ENCODE measurements around the gene RGS6. TPM values are rescaled to one million over a fixed set of nuclear protein-coding genes. Genes with fewer than 3 reads are reported as not detected.

RGS6 gene
- total and polyA plus RNA-seq, 8 donors: 0.06 to 0.47 (median 0.20) TPM; not detected in 1

- H3K36me3 ChIP-seq: no peaks in the 10 kb centered on the region
- no peaks in the 10 kb centered on the region for H3K9me3 ChIP-seq
- FAIRE-seq (no peak), DNase-seq (no peak), ATAC-seq (no peak)
- no peaks in the 10 kb centered on the region for H3K27me3 ChIP-seq
- no peak for TF ChIP-seq CTCF (IDR thresholded peaks at IDR 0.05)
- no peak overlapping the region for H3K27ac ChIP-seq
- no peaks in the 10 kb centered on the region for H3K4me1 ChIP-seq
- no peak overlapping the region for H3K4me3 ChIP-seq
- WGBS, 2 donors: 60 to 68% methylated on average over 4 of the region's 4 CpGs
- intact Hi-C loops (cut with DNase I): no loop called here
Measured at GRCh38 chr14:72336311-72336980, 404.2 kb downstream of the RGS6 start.

- WGBS, 2 donors: 35 to 52% methylated on average over 1 of the region's 1 CpG
Measured at GRCh38 chr14:72341237-72341636, 409.0 kb downstream of the RGS6 start.

GRCh38 chr14:72341686-72342085, 409.5 kb downstream of the RGS6 start:
- ATAC-seq (no peak), FAIRE-seq (no peak), DNase-seq (no peak)
- intact Hi-C loops (cut with DNase I): no loop called here
- TF ChIP-seq CTCF (IDR thresholded peaks at IDR 0.05): no peak
- no peak overlapping the region for H3K27ac ChIP-seq
- H3K27me3 ChIP-seq: no peaks in the 10 kb centered on the region
- WGBS, 2 donors: 87 to 95% methylated on average over 2 of the region's 2 CpGs
- H3K36me3 ChIP-seq: no peaks in the 10 kb centered on the region
- no peaks in the 10 kb centered on the region for H3K9me3 ChIP-seq
- no peak overlapping the region for H3K4me3 ChIP-seq
- no peaks in the 10 kb centered on the region for H3K4me1 ChIP-seq

More at GRCh38 chr14:72341237-72341636, 409.0 kb downstream of the RGS6 start:
- FAIRE-seq (no peak), ATAC-seq (no peak), DNase-seq (no peak)
- Histone ChIP-seq H3K36me3 (no peaks in the 10 kb centered on the region), H3K27me3 (no peaks in the 10 kb centered on the region), H3K4me3 (no peak overlapping the region), H3K4me1 (no peaks in the 10 kb centered on the region), H3K9me3 (no peaks in the 10 kb centered on the region), H3K27ac (no peak overlapping the region)
- intact Hi-C loops (cut with DNase I): no loop called here
- TF ChIP-seq CTCF (IDR thresholded peaks at IDR 0.05): no peak

DNA sequence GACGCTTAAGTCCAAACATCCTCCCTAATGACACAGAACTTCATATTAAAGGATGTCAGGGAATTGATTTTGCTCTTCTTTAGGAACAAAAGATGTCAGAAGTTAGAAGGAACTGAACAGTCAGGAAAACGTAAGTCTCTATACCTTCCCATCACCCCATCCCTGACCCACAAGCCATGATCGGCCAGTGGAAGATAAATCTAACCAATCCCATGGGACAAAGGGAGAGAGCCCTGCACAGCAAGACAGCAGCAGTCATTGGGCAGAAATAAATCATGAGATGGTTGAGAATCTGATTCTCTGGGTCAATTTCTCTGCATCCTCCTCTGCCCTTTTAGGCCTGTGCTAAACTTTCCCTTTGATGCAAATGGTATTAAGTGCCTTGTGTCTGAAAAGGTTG, 414.9 kb downstream of the RGS6 start:
- whole genome bisulfite sequencing, 2 donors: 46 to 57% methylated on average over 3 of the region's 3 CpGs
- Histone ChIP-seq H3K27ac (no peak overlapping the region), H3K36me3 (no peaks in the 10 kb centered on the region), H3K4me3 (no peak overlapping the region), H3K27me3 (no peaks in the 10 kb centered on the region), H3K4me1 (no peaks in the 10 kb centered on the region), H3K9me3 (no peaks in the 10 kb centered on the region)
- TF ChIP-seq CTCF (IDR thresholded peaks at IDR 0.05): no peak
- intact Hi-C loops (cut with DNase I): no loop called here
- FAIRE-seq (no peak), ATAC-seq (no peak), DNase-seq (no peak)

DNA sequence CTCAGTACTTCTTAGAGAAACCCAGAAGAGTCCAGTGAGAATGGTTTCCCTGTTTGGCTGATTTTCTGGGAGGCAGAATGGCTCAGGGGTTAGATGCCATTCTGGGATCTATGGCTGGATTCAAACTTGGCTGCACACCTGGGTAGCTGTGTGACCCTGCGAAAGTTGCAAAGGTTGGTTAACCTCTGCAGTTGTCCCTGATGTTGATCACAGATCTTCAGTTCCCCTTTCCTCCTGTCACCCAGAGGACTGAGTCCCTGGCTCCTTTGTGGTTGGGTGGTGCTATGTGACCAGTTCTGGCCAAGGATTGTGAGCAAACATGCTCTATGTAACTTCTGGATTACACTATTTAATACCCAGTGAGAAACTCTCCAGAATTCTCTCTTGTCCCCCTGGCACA, 418.0 kb downstream of the RGS6 start:
- no peak overlapping the region for H3K4me3 ChIP-seq
- 76 to 89% methylated on average over 1 of the region's 1 CpG for WGBS, 2 donors
- no peak for FAIRE-seq
- no peaks in the 10 kb centered on the region for H3K36me3 ChIP-seq
- H3K27ac ChIP-seq: no peak overlapping the region
- no peak for DNase-seq
- H3K9me3 ChIP-seq: no peaks in the 10 kb centered on the region
- H3K27me3 ChIP-seq: no peaks in the 10 kb centered on the region
- no peak for ATAC-seq
- no peaks in the 10 kb centered on the region for H3K4me1 ChIP-seq
- intact Hi-C loops (cut with DNase I): no loop called here
- TF ChIP-seq CTCF (IDR thresholded peaks at IDR 0.05): no peak

All from pancreas (tissue), 10 donors.